Activated CD4-positive, alpha-beta memory T cell treated with anti-CD3 and anti-CD28 coated beads, Interleukin-2, amount 10 ng/mL, durations not matched to agents 7 days and 5 days (primary cell): ENCODE data around the gene RASGRF2. TPM values are rescaled to one million over a fixed set of nuclear protein-coding genes. Genes with fewer than 3 reads are reported as not detected.
"Not testable (repeated sequence)": the region's sequence is repeated elsewhere in the genome, so short reads cannot be mapped to it uniquely, and the experiment has no call there.

Source experiments
- CTCF ChIA-PET: fragments of 350-600 bp; sonication (Branson Sonifier 250); formaldehyde crosslinking; loops from one replicate; lab custom pipeline; 2021; ENCODE audit warnings: antibody characterized with exemption, inconsistent platforms; lab: Charles Lee
- POLR2A ChIA-PET: fragments of 350-600 bp; sonication (Branson Sonifier 250); formaldehyde crosslinking; loops from one replicate; lab custom pipeline; 2021; ENCODE audit warnings: antibody characterized with exemption; lab: Charles Lee
- DNase-seq: peaks from one replicate; pipeline ENCODE4 v3.0.0-alpha.2; 2020
- H3K27ac Mint-ChIP-seq: one replicate; pipeline ENCODE4 v1.8.0; 2021; ENCODE audit warnings: mild to moderate bottlenecking, mixed read lengths
- H3K27me3 Mint-ChIP-seq: one replicate; pipeline ENCODE4 v1.8.0; 2021; ENCODE audit warnings: mixed read lengths
- H3K36me3 Mint-ChIP-seq: one replicate; pipeline ENCODE4 v1.8.0; 2021; ENCODE audit warnings: low read depth, mixed read lengths
- H3K4me1 Mint-ChIP-seq: one replicate; pipeline ENCODE4 v1.8.0; 2021; ENCODE audit warnings: mixed read lengths
- H3K4me3 Mint-ChIP-seq: one replicate; pipeline ENCODE4 v1.8.0; 2021; ENCODE audit warnings: mild to moderate bottlenecking, mixed read lengths
- H3K9me3 Mint-ChIP-seq: one replicate; pipeline ENCODE4 v1.8.0; 2021; ENCODE audit warnings: mixed read lengths
- total RNA-seq, 2 experiments: library from RNA; stranded (reverse); gene quantifications; one replicate each; pipeline ENCODE4 v1.2.3, GENCODE V29; 2021

RASGRF2 gene
- total RNA-seq, 2 experiments from 2014 or later, result 2.4 to 3.3 TPM

GRCh38 chr5:81081461-81081835 is 121.3 kb downstream of the RASGRF2 start:
- H3K27me3 Mint-ChIP-seq, result no peaks in the 10 kb centered on the region
- no peak overlapping the region for H3K4me3 Mint-ChIP-seq
- no peaks in the 10 kb centered on the region for H3K4me1 Mint-ChIP-seq
- peaks cover 12% of the 10 kb centered on the region for H3K9me3 Mint-ChIP-seq
- DNase-seq, result no peak
- H3K27ac Mint-ChIP-seq, result no peak overlapping the region
- CTCF ChIA-PET, result no interaction called here
- H3K36me3 Mint-ChIP-seq, result no peaks in the 10 kb centered on the region
- POLR2A ChIA-PET, result no interaction called here

DNA sequence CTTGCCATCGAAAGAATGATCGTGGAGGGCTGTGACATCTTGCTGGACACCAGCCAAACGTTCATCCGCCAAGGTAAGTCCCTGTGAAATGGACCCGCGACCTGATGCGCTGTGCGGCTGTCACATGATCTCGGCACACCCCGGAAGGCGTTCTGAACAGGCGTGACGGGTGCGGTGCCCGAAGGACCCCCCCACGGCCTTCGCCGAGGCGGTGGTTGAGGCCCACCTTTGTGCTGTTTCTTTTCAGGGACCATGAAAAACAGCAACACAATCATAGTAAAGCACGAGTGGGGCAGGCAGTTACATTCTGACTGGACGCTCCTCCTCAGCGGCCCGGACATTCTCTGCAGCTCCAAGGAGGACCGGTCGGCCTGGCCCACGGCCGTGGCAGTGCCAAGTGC is 126.7 kb downstream of the RASGRF2 start:
- no peak overlapping the region for H3K4me3 Mint-ChIP-seq
- H3K9me3 Mint-ChIP-seq, result no peaks in the 10 kb centered on the region
- no peaks in the 10 kb centered on the region for H3K36me3 Mint-ChIP-seq
- no peak for DNase-seq
- no peaks in the 10 kb centered on the region for H3K4me1 Mint-ChIP-seq
- H3K27ac Mint-ChIP-seq, result no peak overlapping the region
- H3K27me3 Mint-ChIP-seq, result no peaks in the 10 kb centered on the region
- ChIA-PET CTCF (no interaction called here), POLR2A (no interaction called here)

- Mint-ChIP-seq H3K36me3 (no peaks in the 10 kb centered on the region), H3K27ac (no peak overlapping the region), H3K27me3 (no peaks in the 10 kb centered on the region), H3K4me1 (no peaks in the 10 kb centered on the region), H3K9me3 (no peaks in the 10 kb centered on the region), H3K4me3 (no peak overlapping the region)
- DNase-seq, result no peak
- POLR2A ChIA-PET, result no interaction called here
- CTCF ChIA-PET, result no interaction called here
Measured at GRCh38 chr5:81091199-81091598, 131.0 kb downstream of the RASGRF2 start.

- ChIA-PET CTCF (no interaction called here), POLR2A (interaction anchor here (1.1 kb wide), 1 partner anchor 86 kb away, joined by 3 read pairs; no protein-coding TSS in a partner anchor)
- H3K27ac Mint-ChIP-seq, result no peak overlapping the region
- DNase-seq, result no peak
- no peaks in the 10 kb centered on the region for H3K4me1 Mint-ChIP-seq
- no peak overlapping the region for H3K4me3 Mint-ChIP-seq
- H3K9me3 Mint-ChIP-seq, result no peaks in the 10 kb centered on the region
- no peaks in the 10 kb centered on the region for H3K36me3 Mint-ChIP-seq
- no peaks in the 10 kb centered on the region for H3K27me3 Mint-ChIP-seq
Measured at GRCh38 chr5:81093536-81094196, 133.5 kb downstream of the RASGRF2 start.

- Mint-ChIP-seq H3K36me3 (no peaks in the 10 kb centered on the region), H3K4me1 (no peaks in the 10 kb centered on the region), H3K27me3 (no peaks in the 10 kb centered on the region), H3K9me3 (no peaks in the 10 kb centered on the region), H3K4me3 (no peak overlapping the region), H3K27ac (no peak overlapping the region)
- no peak for DNase-seq
- ChIA-PET POLR2A (no interaction called here), CTCF (interaction anchor here (2.0 kb wide), 1 partner anchor 12 kb away, joined by 7 read pairs; no protein-coding TSS in a partner anchor)
Measured at GRCh38 chr5:81095835-81096234, 135.7 kb downstream of the RASGRF2 start.

- Mint-ChIP-seq H3K4me3 (no peak overlapping the region), H3K27ac (no peak overlapping the region), H3K27me3 (no peaks in the 10 kb centered on the region), H3K4me1 (no peaks in the 10 kb centered on the region), H3K36me3 (no peaks in the 10 kb centered on the region), H3K9me3 (no peaks in the 10 kb centered on the region)
- ChIA-PET CTCF (interaction anchor here (1.8 kb wide), 1 partner anchor 10 kb away, joined by 11 read pairs; no protein-coding TSS in a partner anchor), POLR2A (no interaction called here)
- DNase-seq, result no peak
Measured at GRCh38 chr5:81097713-81098112, 137.6 kb downstream of the RASGRF2 start.

DNA sequence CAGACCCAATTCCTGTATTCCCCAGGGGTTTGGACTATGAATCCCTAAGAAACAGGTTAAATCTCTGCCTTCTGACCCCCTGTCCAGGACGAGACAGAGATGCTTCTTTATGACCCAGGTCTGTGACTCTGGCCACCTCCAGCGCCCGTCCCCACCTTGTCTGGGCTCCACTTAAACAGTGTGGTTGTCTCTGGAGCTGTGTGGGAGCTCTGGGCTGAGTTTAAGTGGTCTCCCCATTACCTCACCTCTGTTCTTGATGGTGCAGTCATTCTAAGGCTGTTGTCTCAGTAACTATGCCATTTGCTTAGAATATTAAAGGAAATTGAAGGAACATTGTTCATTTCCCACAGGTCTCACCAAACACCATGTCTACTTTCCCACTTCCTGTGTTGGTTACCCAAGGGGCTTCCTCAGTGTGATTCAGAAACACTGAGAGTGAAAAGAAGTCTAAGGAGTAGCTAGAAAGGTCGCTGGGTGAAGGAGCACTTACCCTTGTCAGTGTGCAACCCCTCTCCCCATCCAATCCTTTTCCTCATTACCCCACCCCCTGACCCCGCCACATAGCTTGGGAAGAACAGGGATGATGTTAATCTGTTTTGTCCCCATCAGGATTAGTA is 145.2 kb downstream of the RASGRF2 start:
- H3K9me3 Mint-ChIP-seq, result no peaks in the 10 kb centered on the region
- no peak for DNase-seq
- CTCF ChIA-PET, result interaction anchor here (0.6 kb wide), 1 partner anchor 216 kb away, joined by 3 read pairs; no protein-coding TSS in a partner anchor
- no peak overlapping the region for H3K27ac Mint-ChIP-seq
- no peaks in the 10 kb centered on the region for H3K36me3 Mint-ChIP-seq
- peaks cover 15% of the 10 kb centered on the region for H3K4me1 Mint-ChIP-seq
- H3K4me3 Mint-ChIP-seq, result no peak overlapping the region
- H3K27me3 Mint-ChIP-seq, result no peaks in the 10 kb centered on the region
- POLR2A ChIA-PET, result no interaction called here

- DNase-seq, result no peak
- Mint-ChIP-seq H3K36me3 (no peaks in the 10 kb centered on the region), H3K27me3 (no peaks in the 10 kb centered on the region), H3K27ac (no peak overlapping the region), H3K4me3 (no peak overlapping the region), H3K4me1 (no peaks in the 10 kb centered on the region), H3K9me3 (no peaks in the 10 kb centered on the region)
- ChIA-PET CTCF (interaction anchor here (1.0 kb wide), 1 partner anchor 8 kb away, joined by 5 read pairs; no protein-coding TSS in a partner anchor), POLR2A (interaction anchor here (1.0 kb wide), 1 partner anchor 8 kb away, joined by 3 read pairs; no protein-coding TSS in a partner anchor)
Measured at GRCh38 chr5:81115261-81115660, 155.1 kb downstream of the RASGRF2 start.

DNA sequence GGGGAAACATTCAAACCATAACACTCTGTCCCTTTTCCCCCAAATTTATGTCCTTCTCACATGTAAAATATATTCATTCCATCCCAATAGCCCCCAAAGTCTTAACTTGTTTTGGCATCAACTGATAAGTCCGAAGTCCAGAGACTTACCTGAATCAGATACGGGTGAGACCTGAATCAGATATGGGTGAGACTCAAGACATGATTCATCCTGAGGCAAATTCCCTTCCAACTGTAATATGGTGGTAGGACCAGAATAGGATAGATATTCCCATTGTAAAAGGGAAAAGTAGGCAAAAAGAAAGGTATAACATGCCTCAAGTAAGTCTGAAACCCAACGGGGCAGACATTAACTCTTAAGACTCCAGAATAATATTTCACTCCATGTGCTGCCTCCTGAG is 157.4 kb downstream of the RASGRF2 start:
- POLR2A ChIA-PET, result no interaction called here
- no peak for DNase-seq
- Mint-ChIP-seq H3K27ac (no peak overlapping the region), H3K36me3 (no peaks in the 10 kb centered on the region), H3K4me3 (no peak overlapping the region), H3K4me1 (peaks cover 6% of the 10 kb centered on the region), H3K9me3 (no peaks in the 10 kb centered on the region), H3K27me3 (no peaks in the 10 kb centered on the region)
- CTCF ChIA-PET, result no interaction called here

DNA sequence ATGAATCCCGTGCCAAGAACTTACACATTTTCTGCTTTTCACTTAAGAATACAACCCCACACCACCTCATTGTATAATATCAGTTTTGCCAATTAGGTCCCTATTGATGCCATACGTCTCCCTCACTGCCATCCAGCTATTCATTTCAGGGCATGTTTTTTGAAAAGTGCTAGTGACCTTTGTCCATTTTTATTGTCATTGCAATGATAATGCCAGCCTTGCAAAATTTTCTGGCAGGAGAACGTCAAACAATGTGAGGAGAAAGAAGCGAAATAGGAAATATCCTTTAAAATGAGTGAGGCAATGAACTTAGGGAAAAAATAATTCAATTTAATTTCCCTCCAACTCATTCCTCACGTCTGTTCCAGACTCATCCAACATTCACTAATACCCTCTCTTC is 161.1 kb downstream of the RASGRF2 start:
- POLR2A ChIA-PET, result no interaction called here
- Mint-ChIP-seq H3K9me3 (no peaks in the 10 kb centered on the region), H3K4me3 (no peak overlapping the region), H3K27ac (no peak overlapping the region), H3K27me3 (no peaks in the 10 kb centered on the region), H3K36me3 (no peaks in the 10 kb centered on the region), H3K4me1 (peaks cover 7% of the 10 kb centered on the region)
- DNase-seq, result no peak
- CTCF ChIA-PET, result no interaction called here

DNA sequence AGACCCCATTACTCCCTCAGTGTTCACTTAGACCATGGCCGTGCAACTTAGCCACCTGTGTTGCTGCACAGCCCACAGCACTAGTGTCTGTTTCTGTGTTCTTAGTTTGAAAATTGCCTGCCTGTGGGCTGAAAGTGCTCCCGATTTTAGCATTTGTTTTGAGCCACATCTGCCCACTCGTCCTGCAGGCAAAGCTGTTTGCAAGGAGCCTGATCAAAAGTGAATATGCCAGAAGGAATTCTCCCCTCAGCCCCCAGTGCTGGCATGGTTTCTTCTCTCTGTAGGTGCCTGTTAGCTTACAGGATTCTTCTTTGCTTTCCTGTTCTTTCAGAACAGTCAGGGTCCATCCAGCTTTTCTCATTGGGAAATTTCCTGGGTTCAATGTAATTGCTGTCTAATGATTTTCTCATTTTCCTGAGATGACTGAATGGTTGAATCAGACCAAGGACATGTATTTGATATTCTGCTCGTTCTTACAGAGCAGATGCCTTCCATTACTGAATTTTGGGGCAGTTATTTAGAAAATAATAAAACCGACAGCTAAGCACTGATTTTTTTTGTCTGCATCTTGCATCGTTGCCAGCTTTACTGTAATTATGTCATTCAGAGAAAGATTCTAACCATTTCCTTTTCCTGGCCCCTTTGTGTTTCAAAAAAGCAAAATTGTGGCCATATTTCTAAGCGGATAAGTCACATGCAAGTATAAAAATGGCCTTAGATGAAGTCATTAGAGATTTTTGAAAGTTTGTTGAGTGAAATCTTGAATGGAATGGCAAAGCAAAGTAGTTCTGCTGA is 161.9 kb downstream of the RASGRF2 start:
- Mint-ChIP-seq H3K36me3 (no peaks in the 10 kb centered on the region), H3K4me1 (peaks cover 7% of the 10 kb centered on the region), H3K27ac (no peak overlapping the region), H3K4me3 (no peak overlapping the region), H3K9me3 (no peaks in the 10 kb centered on the region), H3K27me3 (no peaks in the 10 kb centered on the region)
- ChIA-PET CTCF (interaction anchor here (1.6 kb wide), 1 partner anchor 14 kb away, joined by 7 read pairs; no protein-coding TSS in a partner anchor), POLR2A (no interaction called here)
- DNase-seq, result no peak

DNA sequence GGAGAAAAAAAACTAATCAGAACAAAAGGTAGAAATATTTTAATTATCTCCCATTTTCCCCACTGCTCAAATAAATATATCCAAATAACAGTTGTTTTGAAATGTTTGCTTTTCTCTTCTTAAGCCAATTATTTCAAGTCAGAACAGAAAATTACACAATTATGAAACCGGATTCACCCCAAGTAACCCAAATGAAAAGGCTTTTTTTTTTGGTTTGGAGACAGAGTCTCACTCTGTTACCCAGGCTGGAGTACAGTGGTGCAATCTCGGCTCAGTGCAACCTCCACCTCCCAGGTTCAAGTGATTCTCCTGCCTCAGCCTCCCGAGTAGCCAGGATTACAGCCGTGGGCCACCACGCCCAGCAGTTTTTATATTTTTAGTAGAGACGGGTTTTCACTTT is 164.5 kb downstream of the RASGRF2 start:
- H3K9me3 Mint-ChIP-seq, H3K27ac Mint-ChIP-seq, DNase-seq, H3K36me3 Mint-ChIP-seq, H3K27me3 Mint-ChIP-seq, H3K4me1 Mint-ChIP-seq, H3K4me3 Mint-ChIP-seq, CTCF ChIA-PET, POLR2A ChIA-PET: not testable (repeated sequence)

DNA sequence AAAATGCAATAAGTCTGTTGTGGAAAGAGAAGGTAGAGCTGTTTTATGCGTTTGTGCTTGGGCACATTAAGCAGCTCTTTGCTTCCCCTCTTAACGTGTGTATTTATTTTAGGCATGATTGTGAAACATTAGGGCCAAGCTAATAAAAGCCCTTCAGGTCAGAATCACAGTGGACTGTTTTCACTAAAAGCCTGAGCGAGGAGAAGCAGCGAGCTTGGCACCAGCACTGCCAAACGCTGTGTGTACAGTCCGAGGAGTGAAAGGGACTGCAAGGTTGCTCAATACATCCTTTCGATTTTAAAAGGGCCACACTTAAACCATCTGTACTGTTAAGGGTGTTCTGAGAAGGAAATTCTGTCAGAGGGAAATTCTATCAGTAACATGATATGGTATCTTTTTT is 165.8 kb downstream of the RASGRF2 start:
- H3K36me3 Mint-ChIP-seq, result no peaks in the 10 kb centered on the region
- H3K4me1 Mint-ChIP-seq, result peaks cover 7% of the 10 kb centered on the region
- no peak overlapping the region for H3K4me3 Mint-ChIP-seq
- H3K27me3 Mint-ChIP-seq, result no peaks in the 10 kb centered on the region
- no peak overlapping the region for H3K27ac Mint-ChIP-seq
- DNase-seq, result no peak
- CTCF ChIA-PET, result no interaction called here
- POLR2A ChIA-PET, result no interaction called here
- no peaks in the 10 kb centered on the region for H3K9me3 Mint-ChIP-seq
